Mesothelial cell of epicardium (in vitro differentiated cells): ENCODE data around the gene ZNF618. TPM values are rescaled to one million over a fixed set of nuclear protein-coding genes. Genes with fewer than 3 reads are reported as not detected.

ENCODE experiments used
- DNase-seq, 2 experiments: peaks; one replicate each; pipeline ENCODE4 v3.0.0; 2021; ENCODE audit warnings: low spot score in 2 of 2; ENCODE audit not compliant: unreplicated experiment in 2 of 2
- H3K27ac Mint-ChIP-seq: 2 replicates; pipeline ENCODE4 v1.8.0; 2021; ENCODE audit warnings: mixed read lengths
- H3K27me3 Mint-ChIP-seq: 2 replicates; pipeline ENCODE4 v1.8.0; 2021; ENCODE audit warnings: low read depth, mixed read lengths
- H3K36me3 Mint-ChIP-seq: 2 replicates; pipeline ENCODE4 v1.8.0; 2021; ENCODE audit warnings: mixed read lengths
- H3K4me1 Mint-ChIP-seq: 2 replicates; pipeline ENCODE4 v1.8.0; 2021; ENCODE audit warnings: mixed read lengths
- H3K4me3 Mint-ChIP-seq: 2 replicates; pipeline ENCODE4 v1.8.0; 2021; ENCODE audit warnings: mild to moderate bottlenecking, moderate library complexity, mixed read lengths
- H3K9me3 Mint-ChIP-seq: 2 replicates; pipeline ENCODE4 v1.8.0; 2021; ENCODE audit warnings: mixed read lengths
- CTCF ChIP-seq: fragments of 200-600 bp; sonication (generic); IDR thresholded peaks from one replicate; pipeline ENCODE4 v1.5.0; 2021; ENCODE audit warnings: antibody characterized with exemption; ENCODE audit not compliant: unreplicated experiment
- total RNA-seq: library from RNA; stranded (reverse); gene quantifications from 3 replicates; pipeline ENCODE4 v1.2.1, GENCODE V29; 2021

The ZNF618 gene
- total RNA-seq, 1 donor from 2014 or later = 78.9 TPM

GRCh38 chr9:113851359-113851758 lies 24.8 kb upstream of the ZNF618 start:
- peaks cover 7% of the 10 kb centered on the region for H3K27me3 Mint-ChIP-seq
- TF ChIP-seq CTCF = no peak
- H3K36me3 Mint-ChIP-seq = no peaks in the 10 kb centered on the region
- no peak overlapping the region for H3K4me3 Mint-ChIP-seq
- H3K4me1 Mint-ChIP-seq = no peaks in the 10 kb centered on the region
- no peak overlapping the region for H3K27ac Mint-ChIP-seq
- no peak for DNase-seq
- H3K9me3 Mint-ChIP-seq = peaks cover 27% of the 10 kb centered on the region

- H3K27ac Mint-ChIP-seq = no peak overlapping the region
- peaks cover 23% of the 10 kb centered on the region for H3K9me3 Mint-ChIP-seq
- no peak for DNase-seq
- H3K4me1 Mint-ChIP-seq = no peaks in the 10 kb centered on the region
- H3K4me3 Mint-ChIP-seq = no peak overlapping the region
- TF ChIP-seq CTCF = no peak
- H3K27me3 Mint-ChIP-seq = peaks cover 7% of the 10 kb centered on the region
- H3K36me3 Mint-ChIP-seq = no peaks in the 10 kb centered on the region
Measured at GRCh38 chr9:113851873-113852272, 24.2 kb upstream of the ZNF618 start.

- no peaks in the 10 kb centered on the region for H3K36me3 Mint-ChIP-seq
- H3K27me3 Mint-ChIP-seq = peaks cover 6% of the 10 kb centered on the region
- H3K4me1 Mint-ChIP-seq = no peaks in the 10 kb centered on the region
- no peak overlapping the region for H3K4me3 Mint-ChIP-seq
- no peak overlapping the region for H3K27ac Mint-ChIP-seq
- H3K9me3 Mint-ChIP-seq = peaks cover 20% of the 10 kb centered on the region
- DNase-seq = no peak
- no peak for TF ChIP-seq CTCF
Measured at GRCh38 chr9:113853333-113853732, 22.8 kb upstream of the ZNF618 start.

GRCh38 chr9:113854310-113854709 lies 21.8 kb upstream of the ZNF618 start:
- Mint-ChIP-seq H3K9me3 (peaks cover 20% of the 10 kb centered on the region), H3K27ac (no peak overlapping the region), H3K27me3 (peaks cover 10% of the 10 kb centered on the region), H3K4me3 (no peak overlapping the region), H3K4me1 (no peaks in the 10 kb centered on the region), H3K36me3 (no peaks in the 10 kb centered on the region)
- no peak for DNase-seq
- no peak for TF ChIP-seq CTCF

GRCh38 chr9:113857875-113858274 lies 18.2 kb upstream of the ZNF618 start:
- no peak for TF ChIP-seq CTCF
- H3K9me3 Mint-ChIP-seq = peaks cover 3% of the 10 kb centered on the region
- H3K36me3 Mint-ChIP-seq = no peaks in the 10 kb centered on the region
- H3K27ac Mint-ChIP-seq = no peak overlapping the region
- no peaks in the 10 kb centered on the region for H3K4me1 Mint-ChIP-seq
- H3K4me3 Mint-ChIP-seq = no peak overlapping the region
- no peak for DNase-seq
- peaks cover 21% of the 10 kb centered on the region for H3K27me3 Mint-ChIP-seq

GRCh38 chr9:113858282-113858681 lies 17.8 kb upstream of the ZNF618 start:
- no peak for TF ChIP-seq CTCF
- no peak overlapping the region for H3K4me3 Mint-ChIP-seq
- peaks cover 21% of the 10 kb centered on the region for H3K27me3 Mint-ChIP-seq
- H3K27ac Mint-ChIP-seq = no peak overlapping the region
- H3K4me1 Mint-ChIP-seq = no peaks in the 10 kb centered on the region
- H3K36me3 Mint-ChIP-seq = no peaks in the 10 kb centered on the region
- no peak for DNase-seq
- H3K9me3 Mint-ChIP-seq = no peaks in the 10 kb centered on the region
